SJCRH30 (cell line): ENCODE results near the gene MYO3A. TPM values are rescaled to one million over a fixed set of nuclear protein-coding genes. Genes with fewer than 3 reads are reported as not detected.
"Not testable (repeated sequence)": the region's sequence is repeated elsewhere in the genome, so short reads cannot be mapped to it uniquely, and the experiment has no call there.

Experiments
- DNase-seq, 2 experiments: peaks; one replicate each; pipeline ENCODE4 v3.0.0-alpha.2; 2015 to 2020
- H3K27ac ChIP-seq: fragments of 250-450 bp; sonication (Bioruptor Pico); 2 replicates; pipeline ENCODE4 v1.5.1; 2020; ENCODE audit warnings: mild to moderate bottlenecking, moderate library complexity
- H3K27me3 ChIP-seq: fragments of 250-450 bp; sonication (Bioruptor Pico); 2 replicates; pipeline ENCODE4 v1.5.1; 2020; ENCODE audit warnings: mild to moderate bottlenecking, moderate library complexity
- H3K36me3 ChIP-seq: fragments of 250-450 bp; sonication (Bioruptor Pico); 2 replicates; pipeline ENCODE4 v1.5.1; 2020; ENCODE audit warnings: mild to moderate bottlenecking, moderate library complexity
- H3K4me1 ChIP-seq: fragments of 250-450 bp; sonication (Bioruptor Pico); 2 replicates; pipeline ENCODE4 v1.5.1; 2020; ENCODE audit warnings: mild to moderate bottlenecking, moderate library complexity
- H3K4me3 ChIP-seq: fragments of 250-450 bp; sonication (Bioruptor Pico); 2 replicates; pipeline ENCODE4 v1.5.1; 2020; ENCODE audit warnings: mild to moderate bottlenecking, moderate library complexity
- H3K9me3 ChIP-seq: fragments of 250-450 bp; sonication (Bioruptor Pico); replicated peaks from 2 replicates; pipeline ENCODE4 v1.5.1; 2020; ENCODE audit warnings: mild to moderate bottlenecking, moderate library complexity
- total RNA-seq: library from RNA; depleted of rRNA; stranded (reverse); fragments of >200 nt; shearing (Covaris generic); gene quantifications from 2 replicates; pipeline ENCODE4 v1.2.3, GENCODE V29; 2014

Gene MYO3A
- total RNA-seq, 1 experiment from 2014 or later, result not detected

DNA sequence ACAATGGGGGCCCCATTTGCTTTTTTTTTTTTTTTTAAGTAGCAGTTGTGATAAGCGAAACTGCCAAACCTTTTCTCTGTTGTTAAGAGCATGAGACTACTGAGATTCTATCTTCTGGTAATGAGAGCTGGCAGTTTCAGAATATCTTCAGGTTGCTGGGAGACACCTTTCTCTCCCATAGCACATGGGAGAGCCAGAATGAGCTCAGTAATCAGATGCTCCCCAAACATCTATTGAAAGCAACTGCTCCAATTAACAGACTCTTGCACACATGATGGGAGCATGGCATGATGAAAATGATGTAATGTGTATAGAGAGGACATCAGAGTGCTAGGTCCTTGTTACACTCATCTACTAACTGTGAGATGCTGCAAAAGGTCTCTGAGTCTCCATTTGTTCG lies 18.8 kb downstream of the MYO3A start:
- H3K36me3 ChIP-seq, result no peaks in the 10 kb centered on the region
- H3K4me3 ChIP-seq, result no peak overlapping the region
- DNase-seq, result no peak

DNA sequence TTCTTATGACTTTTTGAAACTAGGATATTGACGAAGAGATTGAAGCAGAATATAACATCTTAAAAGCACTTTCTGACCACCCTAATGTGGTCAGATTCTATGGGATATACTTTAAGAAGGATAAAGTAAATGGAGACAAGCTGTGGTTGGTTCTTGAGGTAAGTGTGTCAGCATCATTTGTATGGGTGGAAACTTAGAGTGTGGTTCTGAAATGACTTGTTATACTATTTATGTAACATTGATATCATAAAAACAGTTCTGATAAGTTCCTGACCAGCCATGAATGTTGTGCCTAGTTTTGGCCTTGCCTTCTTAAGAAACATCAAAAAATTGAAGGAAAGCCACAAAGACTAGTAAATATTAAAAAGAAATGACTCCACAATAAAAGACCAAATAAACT lies 20.8 kb downstream of the MYO3A start:
- Histone ChIP-seq H3K27me3 (no peaks in the 10 kb centered on the region; the same call in 1 of the 2 replicates), H3K36me3 (no peaks in the 10 kb centered on the region), H3K9me3 (no peaks in the 10 kb centered on the region), H3K4me3 (no peak overlapping the region), H3K27ac (no peak overlapping the region), H3K4me1 (no peaks in the 10 kb centered on the region)
- no peak for DNase-seq

More for the DNA sequence above, 18.8 kb downstream of the MYO3A start:
- no peaks in the 10 kb centered on the region for H3K4me1 ChIP-seq
- H3K27ac ChIP-seq, result no peak overlapping the region
- H3K27me3 ChIP-seq, result no peaks in the 10 kb centered on the region; the same call in 1 of the 2 replicates
- H3K9me3 ChIP-seq, result no peaks in the 10 kb centered on the region

DNA sequence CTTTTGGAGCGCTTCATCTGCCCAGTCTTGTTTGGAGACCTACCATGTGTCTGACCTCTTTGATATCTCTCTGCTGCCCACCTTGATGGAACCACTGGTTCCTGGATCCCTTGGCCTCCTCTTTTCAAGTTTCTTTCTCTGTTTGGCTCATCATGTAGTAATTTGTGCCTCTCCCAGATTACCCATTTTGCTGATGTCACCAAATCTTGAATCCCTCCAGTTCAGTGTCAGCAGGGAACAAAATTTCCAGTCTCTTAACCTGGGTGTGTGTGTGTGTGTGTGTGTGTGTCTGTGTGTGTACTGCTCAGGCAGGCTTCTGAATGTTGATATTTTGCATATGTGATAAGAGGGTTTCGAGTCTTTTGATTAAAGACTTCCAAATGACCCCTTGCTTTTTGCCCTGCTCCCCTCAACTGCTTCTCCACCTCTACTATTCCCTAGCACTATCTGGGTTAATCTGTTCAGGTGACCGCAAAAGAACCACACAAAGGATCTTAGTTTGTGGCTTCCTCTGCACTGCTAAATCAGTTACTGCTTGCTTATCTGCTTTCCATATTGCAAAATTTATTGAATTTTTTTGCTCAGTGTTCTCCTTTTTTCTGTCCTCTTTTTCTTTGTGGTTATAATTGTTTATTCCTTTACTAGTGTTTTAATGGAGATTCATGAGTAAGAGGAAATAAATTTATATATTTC lies 25.7 kb downstream of the MYO3A start:
- no peak for DNase-seq
- Histone ChIP-seq H3K36me3 (no peaks in the 10 kb centered on the region), H3K27ac (no peak overlapping the region), H3K27me3 (no peaks in the 10 kb centered on the region), H3K4me1 (no peaks in the 10 kb centered on the region), H3K9me3 (no peaks in the 10 kb centered on the region), H3K4me3 (no peak overlapping the region)

DNA sequence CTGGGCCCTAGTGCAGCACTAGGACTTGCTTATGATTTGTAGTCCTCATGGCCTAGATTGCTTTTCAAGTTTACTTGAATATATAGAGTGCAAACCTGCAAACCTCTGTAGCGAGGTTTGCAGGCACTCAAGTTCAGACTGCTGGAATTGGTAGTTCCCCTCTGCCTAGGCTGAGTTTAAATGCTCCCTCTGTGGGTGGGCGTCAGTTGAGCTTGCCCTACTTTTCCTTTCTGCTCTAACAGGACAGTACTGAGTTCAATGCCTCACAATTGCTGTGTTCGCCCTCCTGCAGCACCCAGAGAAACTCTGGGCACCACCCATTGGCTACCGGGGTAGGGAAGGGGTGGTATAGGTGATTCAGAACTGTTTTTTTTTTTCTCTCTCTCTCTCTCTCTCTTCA lies 31.6 kb downstream of the MYO3A start:
- no peaks in the 10 kb centered on the region for H3K36me3 ChIP-seq
- H3K27ac ChIP-seq, result no peak overlapping the region
- H3K27me3 ChIP-seq, result peaks cover 6% of the 10 kb centered on the region; the same call in 1 of the 2 replicates
- no peaks in the 10 kb centered on the region for H3K9me3 ChIP-seq
- DNase-seq, result no peak
- no peak overlapping the region for H3K4me3 ChIP-seq
- H3K4me1 ChIP-seq, result no peaks in the 10 kb centered on the region

DNA sequence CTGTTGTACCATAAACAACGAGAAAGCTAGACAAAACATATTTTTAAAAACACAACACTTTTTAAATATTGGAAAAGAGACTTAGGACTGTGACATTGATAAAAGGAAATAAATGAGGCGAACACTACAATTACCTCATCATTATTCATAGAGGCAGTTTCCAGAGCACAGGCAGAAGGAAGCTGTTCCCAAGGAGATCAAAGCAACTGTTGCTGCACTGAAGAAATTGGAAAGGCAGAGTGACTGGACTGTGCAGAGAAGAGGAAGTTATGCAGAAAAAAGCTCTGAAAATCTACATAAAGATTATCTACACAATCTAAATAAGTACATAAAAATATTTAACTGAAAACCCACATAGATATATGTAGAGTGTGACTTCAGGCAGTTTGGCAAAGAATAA lies 32.8 kb downstream of the MYO3A start:
- no peak for DNase-seq
- no peak overlapping the region for H3K27ac ChIP-seq
- no peak overlapping the region for H3K4me3 ChIP-seq
- H3K4me1 ChIP-seq, result no peaks in the 10 kb centered on the region
- no peaks in the 10 kb centered on the region for H3K9me3 ChIP-seq
- peaks cover 6% of the 10 kb centered on the region; the same call in 1 of the 2 replicates for H3K27me3 ChIP-seq
- H3K36me3 ChIP-seq, result no peaks in the 10 kb centered on the region

DNA sequence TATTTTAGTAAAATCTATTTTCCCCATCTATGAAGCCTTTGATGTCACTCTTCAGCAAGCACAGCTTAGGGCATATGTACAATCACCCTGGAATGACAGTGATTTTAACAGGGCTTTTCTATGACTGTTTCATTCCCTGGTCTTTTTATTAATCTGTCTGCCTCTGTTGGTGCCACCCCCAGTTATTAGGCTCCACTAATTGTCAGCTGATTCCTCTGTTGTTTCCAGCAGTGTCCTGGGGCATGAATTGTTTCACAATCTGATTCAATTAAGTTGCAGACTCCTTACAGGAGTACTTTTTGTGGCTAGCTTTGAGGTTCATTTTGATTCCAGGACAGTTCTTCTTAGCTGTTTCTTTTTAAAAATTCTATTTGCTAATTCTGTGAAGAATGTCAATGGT lies 38.6 kb downstream of the MYO3A start:
- H3K9me3 ChIP-seq, result no peaks in the 10 kb centered on the region
- H3K4me3 ChIP-seq, result no peak overlapping the region
- H3K4me1 ChIP-seq, result no peaks in the 10 kb centered on the region
- peaks cover 6% of the 10 kb centered on the region; the same call in 1 of the 2 replicates for H3K27me3 ChIP-seq
- no peak for DNase-seq
- H3K36me3 ChIP-seq, result no peaks in the 10 kb centered on the region
- H3K27ac ChIP-seq, result no peak overlapping the region

DNA sequence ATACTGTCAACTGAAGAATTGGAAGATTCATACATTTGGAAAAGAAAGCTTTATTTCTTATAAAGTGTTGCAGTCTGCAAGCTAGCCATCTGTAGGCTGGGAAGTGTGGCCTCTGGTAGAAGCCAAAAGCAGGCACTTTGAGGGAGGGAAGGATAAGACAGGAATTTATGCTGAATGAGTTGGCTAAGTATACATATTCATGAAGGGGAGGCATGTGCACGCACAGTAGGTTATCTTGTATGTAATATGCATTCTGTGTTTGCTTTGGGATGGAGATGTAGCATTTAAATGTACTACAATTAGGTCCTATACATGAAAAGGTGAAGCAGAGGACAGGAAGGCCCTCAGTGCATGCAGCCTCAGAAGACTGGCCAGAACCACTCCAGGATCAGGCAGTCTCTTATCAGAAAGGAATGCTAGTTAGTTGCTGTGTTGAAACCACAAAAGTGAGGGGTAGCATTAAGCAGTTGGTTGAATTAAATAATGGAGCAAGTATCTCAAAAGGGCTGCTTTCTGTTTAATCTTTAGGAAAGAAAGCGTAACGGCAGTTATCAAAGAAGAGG lies 40.9 kb downstream of the MYO3A start:
- Histone ChIP-seq H3K36me3 (no peaks in the 10 kb centered on the region), H3K9me3 (no peaks in the 10 kb centered on the region), H3K4me1 (no peaks in the 10 kb centered on the region), H3K27me3 (no peaks in the 10 kb centered on the region; the same call in 1 of the 2 replicates), H3K27ac (no peak overlapping the region), H3K4me3 (no peak overlapping the region)
- DNase-seq, result no peak

DNA sequence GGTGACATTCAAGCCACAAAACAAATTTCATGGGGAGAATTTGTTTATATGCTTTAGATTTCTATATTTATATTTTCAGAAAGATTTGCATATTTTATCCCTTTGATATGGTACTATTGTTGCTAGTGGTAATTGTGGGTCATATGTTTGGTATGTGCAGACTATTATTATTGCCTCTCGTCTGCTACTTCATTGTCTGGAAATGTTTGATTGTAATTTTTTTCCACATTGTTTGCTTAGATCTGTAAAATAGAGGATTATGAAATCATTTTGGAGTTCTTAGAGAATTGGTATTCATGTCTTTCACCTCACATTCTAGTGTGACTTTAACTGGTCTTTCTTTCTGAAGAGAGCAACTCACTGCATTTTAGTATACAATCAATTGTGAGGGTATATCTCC lies 44.7 kb downstream of the MYO3A start:
- Histone ChIP-seq H3K4me1 (no peaks in the 10 kb centered on the region), H3K36me3 (no peaks in the 10 kb centered on the region), H3K9me3 (no peaks in the 10 kb centered on the region), H3K27me3 (no peaks in the 10 kb centered on the region; the same call in 1 of the 2 replicates), H3K27ac (no peak overlapping the region), H3K4me3 (no peak overlapping the region)
- no peak for DNase-seq

DNA sequence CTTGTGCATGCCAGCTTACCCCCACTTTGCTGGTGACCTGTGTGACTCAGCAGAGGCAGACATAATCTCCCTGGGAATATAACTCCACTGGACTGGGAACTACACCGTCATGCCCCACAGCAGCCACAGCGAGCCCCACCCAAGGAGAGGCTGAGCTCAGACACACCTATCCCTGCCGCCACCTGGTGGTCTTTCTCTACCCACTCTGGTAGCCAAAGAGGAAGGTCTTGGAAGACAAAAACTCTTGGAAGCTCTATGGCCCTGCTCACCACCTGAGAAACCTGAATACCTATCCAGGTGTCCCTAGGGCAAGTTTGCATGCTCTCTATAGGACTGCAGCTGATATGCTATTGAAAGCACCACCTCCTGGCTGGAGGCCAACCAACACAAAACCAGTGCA lies 48.1 kb downstream of the MYO3A start:
- no peak overlapping the region for H3K4me3 ChIP-seq
- H3K27me3 ChIP-seq, result no peaks in the 10 kb centered on the region; the same call in none of the 2 replicates
- no peak for DNase-seq
- H3K9me3 ChIP-seq, result no peaks in the 10 kb centered on the region
- H3K36me3 ChIP-seq, result no peaks in the 10 kb centered on the region
- H3K27ac ChIP-seq, result no peak overlapping the region
- no peaks in the 10 kb centered on the region for H3K4me1 ChIP-seq

DNA sequence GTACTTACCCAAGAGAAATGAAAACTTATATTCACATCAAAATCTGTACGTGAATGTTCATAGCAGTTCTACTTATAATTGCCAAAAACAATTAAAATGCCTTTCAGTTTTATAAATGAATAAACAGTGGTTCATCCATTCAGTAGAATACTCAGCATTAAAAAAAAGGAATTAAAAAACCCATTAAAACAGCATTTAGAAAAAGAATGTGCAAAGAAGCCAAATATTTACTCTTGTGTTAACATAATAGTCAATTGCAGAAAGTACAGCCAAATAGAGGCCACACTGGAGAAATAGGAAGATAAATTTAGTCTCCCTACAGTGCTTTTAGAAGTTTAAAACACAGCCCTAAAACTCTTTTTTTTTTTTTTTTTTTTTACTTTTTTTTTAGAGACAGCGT lies 54.6 kb downstream of the MYO3A start:
- Histone ChIP-seq H3K27me3 (no peaks in the 10 kb centered on the region; the same call in 1 of the 2 replicates), H3K4me1 (no peaks in the 10 kb centered on the region), H3K27ac (no peak overlapping the region), H3K9me3 (no peaks in the 10 kb centered on the region), H3K36me3 (no peaks in the 10 kb centered on the region), H3K4me3 (no peak overlapping the region)
- no peak for DNase-seq

DNA sequence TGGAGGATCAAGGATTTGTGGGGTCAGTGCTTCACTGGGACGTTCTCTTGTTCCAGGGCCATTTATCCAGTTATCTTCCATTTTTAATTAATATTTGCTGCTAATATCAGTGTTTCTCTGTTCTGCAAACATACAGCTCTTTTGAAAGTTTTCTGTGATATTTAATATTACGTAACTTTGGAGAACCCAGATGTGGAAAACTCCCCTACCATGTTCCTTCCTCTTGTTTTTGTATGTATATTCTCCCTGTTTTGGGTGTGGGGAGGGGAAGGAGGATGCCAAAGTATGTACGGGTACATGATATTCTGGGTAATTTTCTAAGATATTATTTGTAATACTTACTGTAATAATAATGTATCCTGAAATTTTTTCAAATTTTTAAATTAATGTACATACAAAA lies 55.9 kb downstream of the MYO3A start:
- no peaks in the 10 kb centered on the region for H3K27me3 ChIP-seq
- no peaks in the 10 kb centered on the region for H3K9me3 ChIP-seq
- H3K4me3 ChIP-seq, result no peak overlapping the region
- no peaks in the 10 kb centered on the region for H3K36me3 ChIP-seq
- no peak for DNase-seq
- no peaks in the 10 kb centered on the region for H3K4me1 ChIP-seq
- no peak overlapping the region for H3K27ac ChIP-seq

DNA sequence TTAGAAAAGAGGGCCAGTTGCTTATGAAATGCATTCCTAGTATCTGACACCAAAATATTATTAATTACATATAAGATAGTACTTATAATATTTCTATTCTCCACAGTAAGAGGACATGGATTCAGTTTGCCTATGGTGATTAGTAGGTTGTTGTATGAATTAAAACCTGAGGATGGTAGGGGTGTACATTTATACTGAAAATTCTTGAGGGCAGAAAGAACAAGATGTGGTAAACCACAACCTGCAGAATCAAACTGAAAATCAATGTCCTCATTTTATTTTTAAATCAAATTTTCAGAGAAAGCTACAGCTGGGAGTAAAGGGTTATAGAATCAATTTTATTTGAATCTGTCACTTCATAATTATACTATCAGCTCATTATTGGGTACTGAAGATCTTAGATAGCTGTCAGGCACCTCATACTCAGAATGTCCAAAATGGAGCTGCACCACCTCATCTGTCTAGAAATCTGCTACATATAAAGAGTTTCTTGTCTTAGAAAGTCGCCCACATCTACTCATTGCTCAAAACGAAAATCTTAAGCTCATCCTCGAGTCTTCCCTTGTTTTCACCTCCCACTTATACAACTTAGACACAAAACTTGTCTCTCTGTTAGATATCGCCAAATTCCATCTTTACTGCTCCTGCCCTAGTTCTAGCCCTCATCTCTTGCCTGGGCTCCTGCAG lies 65.4 kb downstream of the MYO3A start:
- H3K27me3 ChIP-seq, result peaks cover 24% of the 10 kb centered on the region; the same call in 1 of the 2 replicates
- H3K27ac ChIP-seq, result no peak overlapping the region
- no peaks in the 10 kb centered on the region for H3K9me3 ChIP-seq
- no peak overlapping the region for H3K4me3 ChIP-seq
- DNase-seq, result no peak
- H3K36me3 ChIP-seq, result no peaks in the 10 kb centered on the region
- no peaks in the 10 kb centered on the region for H3K4me1 ChIP-seq

DNA sequence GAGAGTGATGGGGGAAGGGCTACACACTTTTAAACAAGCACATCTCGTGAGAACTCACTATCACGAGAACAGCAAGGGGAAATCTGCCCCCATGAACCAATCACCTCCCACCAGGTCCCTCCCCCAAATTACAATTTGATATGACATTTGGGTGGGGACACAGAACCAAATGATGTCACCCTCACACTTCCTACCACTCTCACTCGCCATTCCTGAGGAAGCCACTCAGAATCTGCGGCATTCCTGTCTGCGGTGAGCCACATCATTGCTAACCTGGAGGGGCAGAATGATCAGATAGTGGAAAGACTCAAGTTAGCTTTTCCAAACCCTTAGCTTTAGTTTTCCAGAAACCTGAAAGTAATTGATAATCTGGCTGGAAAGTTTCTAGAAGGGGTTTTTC lies 66.9 kb downstream of the MYO3A start:
- no peak for DNase-seq
- H3K27me3 ChIP-seq, result peaks cover 23% of the 10 kb centered on the region; the same call in 1 of the 2 replicates

DNA sequence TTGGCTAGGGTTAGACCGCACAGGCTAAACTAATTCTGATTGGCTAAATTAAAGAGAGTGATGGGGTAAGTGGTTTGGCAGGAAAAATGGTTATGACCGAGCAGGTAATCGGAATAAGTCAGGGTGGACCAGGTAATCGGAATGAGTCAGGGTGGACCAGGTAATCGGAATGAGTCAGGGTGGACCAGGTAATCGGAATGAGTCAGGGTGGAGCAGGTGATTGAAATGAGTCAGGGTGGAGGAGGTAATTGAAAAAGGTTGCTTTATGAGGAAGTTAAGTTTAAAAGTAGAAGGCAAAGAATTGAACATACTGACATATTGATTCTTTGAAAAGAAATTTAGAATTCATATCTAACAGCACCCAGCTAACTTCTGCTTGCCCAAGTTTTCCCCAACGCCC lies 68.4 kb downstream of the MYO3A start:
- H3K27ac ChIP-seq, H3K4me1 ChIP-seq, H3K36me3 ChIP-seq, DNase-seq, H3K9me3 ChIP-seq, H3K4me3 ChIP-seq: not testable (repeated sequence)
- H3K27me3 ChIP-seq, result peaks cover 17% of the 10 kb centered on the region; the same call in 1 of the 2 replicates

More for the DNA sequence above, 66.9 kb downstream of the MYO3A start:
- Histone ChIP-seq H3K9me3 (no peaks in the 10 kb centered on the region), H3K4me1 (no peaks in the 10 kb centered on the region), H3K4me3 (no peak overlapping the region), H3K36me3 (no peaks in the 10 kb centered on the region), H3K27ac (no peak overlapping the region)

DNA sequence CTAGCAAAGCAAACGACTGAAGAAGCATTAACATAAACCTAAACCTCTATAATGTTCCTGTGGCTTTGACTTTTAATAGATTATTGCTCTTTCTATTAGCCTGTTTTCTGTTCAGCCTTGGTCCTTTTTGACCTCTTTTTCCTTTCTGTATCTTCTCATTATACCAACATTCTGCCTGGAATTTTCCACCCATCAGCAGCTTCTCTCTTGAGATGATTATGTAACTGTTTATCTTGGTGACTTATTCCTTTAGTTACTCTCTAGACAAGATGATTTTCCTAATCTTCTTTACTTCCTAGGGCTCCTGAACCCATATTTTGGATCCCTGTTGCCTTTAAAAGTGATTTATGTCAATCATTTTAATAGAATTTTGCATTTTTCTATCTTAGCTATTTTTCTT lies 81.1 kb downstream of the MYO3A start:
- H3K27me3 ChIP-seq, result no peaks in the 10 kb centered on the region
- no peak overlapping the region for H3K27ac ChIP-seq
- no peaks in the 10 kb centered on the region for H3K9me3 ChIP-seq
- no peak for DNase-seq
- no peak overlapping the region for H3K4me3 ChIP-seq
- H3K36me3 ChIP-seq, result no peaks in the 10 kb centered on the region
- no peaks in the 10 kb centered on the region for H3K4me1 ChIP-seq
